Liver (tissue), 9 donors: ENCODE data around the gene NOTCH1. TPM values are rescaled to one million over a fixed set of nuclear protein-coding genes. Genes with fewer than 3 reads are reported as not detected.

Source experiments
- DNase-seq: peaks from one replicate; pipeline ENCODE4 v3.0.0-alpha.2; 2017; ENCODE audit warnings: low spot score
- H3K27ac ChIP-seq, 2 donors: one replicate each; pipeline ENCODE4 v1.7.0; 2013; ENCODE audit warnings: inconsistent platforms in 2 of 2, low read length in 2 of 2, control low read depth in 1 of 2, low read depth in 1 of 2, mild to moderate bottlenecking in 1 of 2
- H3K27me3 ChIP-seq, 4 donors: one replicate each; pipeline versions ENCODE4 v1.6.1 to v1.7.0; 2013; ENCODE audit warnings: low read length in 3 of 4, inconsistent platforms in 1 of 4, mild to moderate bottlenecking in 1 of 4, moderate library complexity in 1 of 4; ENCODE audit not compliant: control insufficient read depth in 4 of 4, insufficient read depth in 4 of 4
- H3K36me3 ChIP-seq, 4 donors: one replicate each; pipeline versions ENCODE4 v1.6.1 to v1.7.0; 2013; ENCODE audit warnings: low read length in 3 of 4, mild to moderate bottlenecking in 3 of 4, low read depth in 1 of 4, moderate library complexity in 1 of 4; ENCODE audit not compliant: control insufficient read depth in 4 of 4, insufficient read depth in 3 of 4
- H3K4me1 ChIP-seq, 4 donors: one replicate each; pipeline versions ENCODE4 v1.6.1 to v1.7.0; 2013; ENCODE audit warnings: low read length in 3 of 4, mild to moderate bottlenecking in 3 of 4, moderate library complexity in 1 of 4; ENCODE audit not compliant: control insufficient read depth in 4 of 4, insufficient read depth in 4 of 4
- H3K4me3 ChIP-seq, 3 donors: one replicate each; pipeline versions ENCODE4 v1.6.1 to v1.7.0; 2013; ENCODE audit warnings: low read length in 3 of 3, control low read depth in 1 of 3, low read depth in 1 of 3, mild to moderate bottlenecking in 1 of 3
- H3K9ac ChIP-seq, 2 donors: one replicate each; pipeline ENCODE4 v1.7.0; 2013; ENCODE audit warnings: low read length in 2 of 2, mild to moderate bottlenecking in 2 of 2, moderate library complexity in 2 of 2, control low read depth in 1 of 2, low read depth in 1 of 2
- H3K9me3 ChIP-seq, 4 donors: one replicate each; pipeline versions ENCODE4 v1.6.1 to v1.7.0; 2013; ENCODE audit warnings: low read length in 3 of 4; ENCODE audit not compliant: control insufficient read depth in 4 of 4
- ATF3 ChIP-seq: IDR thresholded peaks from 2 replicates; pipeline ENCODE4 v1.6.1; 2016; ENCODE audit warnings: antibody characterized with exemption
- EGR1 ChIP-seq, 2 donors: IDR thresholded peaks; 2 replicates each; pipeline ENCODE4 v1.6.1; 2016 to 2018; ENCODE audit warnings: antibody characterized with exemption in 2 of 2, low read depth in 2 of 2
- FOXA1 ChIP-seq: IDR thresholded peaks from 2 replicates; pipeline ENCODE4 v1.6.1; 2016; ENCODE audit warnings: antibody characterized with exemption
- FOXA2 ChIP-seq: IDR thresholded peaks from 2 replicates; pipeline ENCODE4 v1.6.1; 2016; ENCODE audit warnings: antibody characterized with exemption
- GABPA ChIP-seq, 2 donors: IDR thresholded peaks in 1 of 2; conservative IDR thresholded peaks in 1 of 2; 2 replicates each; pipeline ENCODE4 v1.6.1; 2016; ENCODE audit warnings: antibody characterized with exemption in 2 of 2, mild to moderate bottlenecking in 1 of 2, moderate library complexity in 1 of 2
- HNF4A ChIP-seq, 2 donors: conservative IDR thresholded peaks; 2 replicates each; pipeline ENCODE4 v1.6.1; 2016; ENCODE audit warnings: antibody characterized with exemption in 2 of 2, mild to moderate bottlenecking in 2 of 2
- HNF4G ChIP-seq: IDR thresholded peaks from 2 replicates; pipeline ENCODE4 v1.6.1; 2016; ENCODE audit warnings: antibody characterized with exemption
- JUND ChIP-seq, 2 donors: IDR thresholded peaks; 2 replicates each; pipeline ENCODE4 v1.6.1; 2016; ENCODE audit warnings: antibody characterized with exemption in 2 of 2
- MAX ChIP-seq: IDR thresholded peaks from 2 replicates; pipeline ENCODE4 v1.6.1; 2016; ENCODE audit warnings: antibody characterized with exemption
- NR2F2 ChIP-seq: IDR thresholded peaks from 2 replicates; pipeline ENCODE4 v1.6.1; 2016; ENCODE audit warnings: antibody characterized with exemption
- RAD21 ChIP-seq, 2 donors: IDR thresholded peaks; 2 replicates each; pipeline ENCODE4 v1.6.1; 2016; ENCODE audit warnings: antibody characterized with exemption in 2 of 2, mild to moderate bottlenecking in 2 of 2
- RXRA ChIP-seq, 2 donors: IDR thresholded peaks; 2 replicates each; pipeline ENCODE4 v1.6.1; 2017 to 2018; ENCODE audit warnings: antibody characterized with exemption in 2 of 2, mild to moderate bottlenecking in 1 of 2
- SP1 ChIP-seq: IDR thresholded peaks from 2 replicates; pipeline ENCODE4 v1.6.1; 2018; ENCODE audit warnings: antibody characterized with exemption, mild to moderate bottlenecking
- TAF1 ChIP-seq: conservative IDR thresholded peaks from 2 replicates; pipeline ENCODE4 v1.6.1; 2016; ENCODE audit warnings: antibody characterized with exemption, mild to moderate bottlenecking
- YY1 ChIP-seq: IDR thresholded peaks from 2 replicates; pipeline ENCODE4 v1.6.1; 2016; ENCODE audit warnings: antibody characterized with exemption, mild to moderate bottlenecking
- WGBS: extraction: QIAGEN DNeasy Blood & Tissue Kit; methylation state at CpG from one replicate; pipeline ENCODE4 v1.1.7; 2013; 5-methylcytosine and 5-hydroxymethylcytosine counted together
- polyA plus RNA-seq, 2 donors: library from polyadenylated mRNA; stranded (reverse) in 1 of 2; unstranded in 1 of 2; fragments of 200-250 nt in 1 of 2; fragments of >200 nt in 1 of 2; fragmentation: Nextera tagmentation in 1 of 2; extraction: Ambion mirVana in 1 of 2; gene quantifications; one replicate each; pipeline versions ENCODE4 v1.2.1 to v1.2.3, GENCODE V29; 2013 to 2015
- total RNA-seq, 2 donors: library from RNA; depleted of rRNA; stranded (reverse); fragments of >200 nt; gene quantifications; one replicate each; pipeline ENCODE4 v1.2.3, GENCODE V29; 2014
- TF ChIP-seq, protein P1 (sequence below): IDR thresholded peaks from 2 replicates; pipeline ENCODE4 v1.6.1; 2016; ENCODE audit warnings: antibody characterized with exemption, mild to moderate bottlenecking
- TF ChIP-seq, protein P2 (sequence below): IDR thresholded peaks from 2 replicates; pipeline ENCODE4 v1.6.1; 2016; ENCODE audit warnings: antibody characterized with exemption
- TF ChIP-seq, protein P3 (sequence below): fragments of 150-350 bp; IDR thresholded peaks from 2 replicates; pipeline ENCODE4 v1.5.1; 2017; ENCODE audit warnings: improper control_type of control experiment, low read depth, low read length; ENCODE audit not compliant: missing input control
- donor health status: healthy.
- donor health status: healthy.
- donor health status: healthy.
- donor health status: healthy.
- donor health status: healthy.

The NOTCH1 gene
- total and polyA plus RNA-seq, 4 donors: 2.4 to 22.3 (median 8.5) TPM

DNA sequence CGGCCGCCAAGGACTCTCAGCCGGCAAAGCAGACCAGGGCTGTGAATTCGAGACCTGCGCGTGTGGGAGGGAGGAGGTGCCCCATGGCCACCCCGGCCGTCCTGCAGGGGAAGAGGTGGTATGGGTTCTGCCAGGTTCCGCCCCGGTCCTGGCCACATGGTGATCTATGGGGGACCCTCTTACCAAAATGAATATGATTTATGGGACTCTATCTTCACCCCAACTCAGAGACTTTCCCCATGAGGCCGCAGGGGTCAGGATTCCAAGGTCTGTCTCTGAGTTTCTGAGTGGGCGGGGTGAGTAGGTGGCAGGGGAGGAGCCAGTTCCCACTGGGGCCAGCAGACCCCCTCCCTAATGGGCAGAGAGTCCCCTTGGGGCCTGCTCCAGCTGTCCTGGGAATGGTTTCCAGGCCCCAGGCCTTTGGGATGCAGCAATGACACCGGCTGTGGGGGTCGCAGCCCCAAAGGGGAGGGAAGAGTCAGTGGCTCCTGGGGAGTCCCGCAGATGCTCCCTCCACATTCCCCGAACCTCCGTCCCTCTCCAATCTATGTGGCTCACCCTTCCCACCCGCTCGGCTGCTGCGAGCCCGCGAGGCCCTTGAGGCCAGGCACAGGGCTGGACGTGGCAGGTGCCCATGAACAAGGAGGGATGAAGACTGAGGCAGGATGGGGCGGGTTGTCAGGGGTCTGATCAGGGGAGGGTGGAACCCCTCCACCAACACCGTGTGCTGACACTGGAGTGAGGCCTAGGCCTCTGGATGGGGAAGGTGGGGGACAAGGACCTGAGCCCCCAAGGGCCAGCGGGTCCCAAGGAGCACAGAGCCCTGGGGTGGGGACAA is 20.1 kb upstream of the NOTCH1 start:
- H3K4me3 ChIP-seq: no peak overlapping the region
- peak overlapping the region in 1 of 2 donors; percentile 15 for H3K27ac ChIP-seq
- H3K9ac ChIP-seq: no peak overlapping the region
- no peaks in the 10 kb centered on the region for H3K27me3 ChIP-seq
- no peak for TF ChIP-seq FOXA1
- TF ChIP-seq TAF1: no peak
- TF ChIP-seq ATF3: no peak
- TF ChIP-seq NR2F2: no peak
- TF ChIP-seq HNF4A (conservative IDR thresholded peaks at IDR 0.05): no peak
- no peak for TF ChIP-seq YY1
- TF ChIP-seq SP1: no peak
- no peak for TF ChIP-seq MAX
- no peak for TF ChIP-seq GABPA (IDR thresholded peaks at IDR 0.05 in 1 of 2, conservative IDR thresholded peaks at IDR 0.05 in 1 of 2)
- TF ChIP-seq, protein P1, sequence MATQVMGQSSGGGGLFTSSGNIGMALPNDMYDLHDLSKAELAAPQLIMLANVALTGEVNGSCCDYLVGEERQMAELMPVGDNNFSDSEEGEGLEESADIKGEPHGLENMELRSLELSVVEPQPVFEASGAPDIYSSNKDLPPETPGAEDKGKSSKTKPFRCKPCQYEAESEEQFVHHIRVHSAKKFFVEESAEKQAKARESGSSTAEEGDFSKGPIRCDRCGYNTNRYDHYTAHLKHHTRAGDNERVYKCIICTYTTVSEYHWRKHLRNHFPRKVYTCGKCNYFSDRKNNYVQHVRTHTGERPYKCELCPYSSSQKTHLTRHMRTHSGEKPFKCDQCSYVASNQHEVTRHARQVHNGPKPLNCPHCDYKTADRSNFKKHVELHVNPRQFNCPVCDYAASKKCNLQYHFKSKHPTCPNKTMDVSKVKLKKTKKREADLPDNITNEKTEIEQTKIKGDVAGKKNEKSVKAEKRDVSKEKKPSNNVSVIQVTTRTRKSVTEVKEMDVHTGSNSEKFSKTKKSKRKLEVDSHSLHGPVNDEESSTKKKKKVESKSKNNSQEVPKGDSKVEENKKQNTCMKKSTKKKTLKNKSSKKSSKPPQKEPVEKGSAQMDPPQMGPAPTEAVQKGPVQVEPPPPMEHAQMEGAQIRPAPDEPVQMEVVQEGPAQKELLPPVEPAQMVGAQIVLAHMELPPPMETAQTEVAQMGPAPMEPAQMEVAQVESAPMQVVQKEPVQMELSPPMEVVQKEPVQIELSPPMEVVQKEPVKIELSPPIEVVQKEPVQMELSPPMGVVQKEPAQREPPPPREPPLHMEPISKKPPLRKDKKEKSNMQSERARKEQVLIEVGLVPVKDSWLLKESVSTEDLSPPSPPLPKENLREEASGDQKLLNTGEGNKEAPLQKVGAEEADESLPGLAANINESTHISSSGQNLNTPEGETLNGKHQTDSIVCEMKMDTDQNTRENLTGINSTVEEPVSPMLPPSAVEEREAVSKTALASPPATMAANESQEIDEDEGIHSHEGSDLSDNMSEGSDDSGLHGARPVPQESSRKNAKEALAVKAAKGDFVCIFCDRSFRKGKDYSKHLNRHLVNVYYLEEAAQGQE: no peak
- no peak for TF ChIP-seq FOXA2
- TF ChIP-seq RAD21 (IDR thresholded peaks at IDR 0.05): no peak
- TF ChIP-seq HNF4G: no peak
- no peak for TF ChIP-seq EGR1 (IDR thresholded peaks at IDR 0.05; ENCODE audit: low read depth in 2 of 2)
- TF ChIP-seq RXRA (IDR thresholded peaks at IDR 0.05): no peak
- TF ChIP-seq, protein P2, sequence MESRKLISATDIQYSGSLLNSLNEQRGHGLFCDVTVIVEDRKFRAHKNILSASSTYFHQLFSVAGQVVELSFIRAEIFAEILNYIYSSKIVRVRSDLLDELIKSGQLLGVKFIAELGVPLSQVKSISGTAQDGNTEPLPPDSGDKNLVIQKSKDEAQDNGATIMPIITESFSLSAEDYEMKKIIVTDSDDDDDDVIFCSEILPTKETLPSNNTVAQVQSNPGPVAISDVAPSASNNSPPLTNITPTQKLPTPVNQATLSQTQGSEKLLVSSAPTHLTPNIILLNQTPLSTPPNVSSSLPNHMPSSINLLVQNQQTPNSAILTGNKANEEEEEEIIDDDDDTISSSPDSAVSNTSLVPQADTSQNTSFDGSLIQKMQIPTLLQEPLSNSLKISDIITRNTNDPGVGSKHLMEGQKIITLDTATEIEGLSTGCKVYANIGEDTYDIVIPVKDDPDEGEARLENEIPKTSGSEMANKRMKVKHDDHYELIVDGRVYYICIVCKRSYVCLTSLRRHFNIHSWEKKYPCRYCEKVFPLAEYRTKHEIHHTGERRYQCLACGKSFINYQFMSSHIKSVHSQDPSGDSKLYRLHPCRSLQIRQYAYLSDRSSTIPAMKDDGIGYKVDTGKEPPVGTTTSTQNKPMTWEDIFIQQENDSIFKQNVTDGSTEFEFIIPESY: no peak
- TF ChIP-seq, protein P3, sequence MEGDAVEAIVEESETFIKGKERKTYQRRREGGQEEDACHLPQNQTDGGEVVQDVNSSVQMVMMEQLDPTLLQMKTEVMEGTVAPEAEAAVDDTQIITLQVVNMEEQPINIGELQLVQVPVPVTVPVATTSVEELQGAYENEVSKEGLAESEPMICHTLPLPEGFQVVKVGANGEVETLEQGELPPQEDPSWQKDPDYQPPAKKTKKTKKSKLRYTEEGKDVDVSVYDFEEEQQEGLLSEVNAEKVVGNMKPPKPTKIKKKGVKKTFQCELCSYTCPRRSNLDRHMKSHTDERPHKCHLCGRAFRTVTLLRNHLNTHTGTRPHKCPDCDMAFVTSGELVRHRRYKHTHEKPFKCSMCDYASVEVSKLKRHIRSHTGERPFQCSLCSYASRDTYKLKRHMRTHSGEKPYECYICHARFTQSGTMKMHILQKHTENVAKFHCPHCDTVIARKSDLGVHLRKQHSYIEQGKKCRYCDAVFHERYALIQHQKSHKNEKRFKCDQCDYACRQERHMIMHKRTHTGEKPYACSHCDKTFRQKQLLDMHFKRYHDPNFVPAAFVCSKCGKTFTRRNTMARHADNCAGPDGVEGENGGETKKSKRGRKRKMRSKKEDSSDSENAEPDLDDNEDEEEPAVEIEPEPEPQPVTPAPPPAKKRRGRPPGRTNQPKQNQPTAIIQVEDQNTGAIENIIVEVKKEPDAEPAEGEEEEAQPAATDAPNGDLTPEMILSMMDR: no peak
- TF ChIP-seq JUND (IDR thresholded peaks at IDR 0.05): no peak
- WGBS: 93% methylated on average over 26 of the region's 26 CpGs
- peaks cover 3 to 28% (median 15%) of the 10 kb centered on the region in 4 donors for H3K4me1 ChIP-seq
- no peaks in the 10 kb centered on the region for H3K9me3 ChIP-seq
- no peaks in the 10 kb centered on the region for H3K36me3 ChIP-seq
- no peak for DNase-seq
